GM12878 (cell line): Measurements from ENCODE around the gene RBBP5.

ENCODE experiments used
- CTCF ChIP-seq, 3 experiments: IDR thresholded peaks in 2 of 3; conservative IDR thresholded peaks in 1 of 3; 2 replicates each; pipeline ENCODE4 v1.5.1; 2011; ENCODE audit warnings: low read depth in 3 of 3, low read length in 3 of 3, mild to moderate bottlenecking in 3 of 3, control low read depth in 2 of 3, moderate library complexity in 2 of 3, inconsistent platforms in 1 of 3, mixed read lengths in 1 of 3; ENCODE audit not compliant: control insufficient read depth in 2 of 3, insufficient read depth in 1 of 3; ENCODE audit errors: extremely low read depth in 1 of 3
- EP300 ChIP-seq, 2 experiments: fragments of 150-350 bp in 1 of 2; IDR thresholded peaks; 2 replicates each; pipeline ENCODE4 v1.6.1; 2011 to 2012; ENCODE audit warnings: low read depth in 2 of 2, low read length in 2 of 2, borderline replicate concordance in 1 of 2, improper control_type of control experiment in 1 of 2, inconsistent platforms in 1 of 2; ENCODE audit not compliant: control insufficient read depth in 1 of 2
- FOXM1 ChIP-seq: IDR thresholded peaks from 2 replicates; pipeline ENCODE4 v1.6.1; 2012; ENCODE audit warnings: low read depth, mild to moderate bottlenecking, inconsistent platforms, low read length, moderate library complexity
- JUND ChIP-seq: IDR thresholded peaks from 2 replicates; pipeline ENCODE4 v1.6.1; 2012; ENCODE audit warnings: low read depth, mild to moderate bottlenecking, low read length, improper control_type of control experiment, moderate library complexity
- NRF1 ChIP-seq: conservative IDR thresholded peaks from 2 replicates; pipeline ENCODE4 v1.6.1; 2011; ENCODE audit warnings: mild to moderate bottlenecking, low read depth, low read length, improper control_type of control experiment
- POLR2A ChIP-seq: IDR thresholded peaks from 2 replicates; pipeline ENCODE4 v1.6.1; 2011; ENCODE audit warnings: low read depth, mild to moderate bottlenecking, low read length
- POLR2AphosphoS2 ChIP-seq: IDR thresholded peaks from 2 replicates; pipeline ENCODE4 v1.6.1; 2011; ENCODE audit warnings: low read depth, mild to moderate bottlenecking, low read length, improper control_type of control experiment, moderate library complexity
- POLR2AphosphoS5 ChIP-seq: IDR thresholded peaks from 2 replicates; pipeline ENCODE4 v1.6.1; 2011; ENCODE audit warnings: mild to moderate bottlenecking, low read length, inconsistent platforms
- RAD21 ChIP-seq: IDR thresholded peaks from 2 replicates; pipeline ENCODE4 v1.6.1; 2011; ENCODE audit warnings: mild to moderate bottlenecking, low read depth, low read length, moderate library complexity; ENCODE audit not compliant: insufficient read depth
- SUZ12 ChIP-seq: fragments of 200-600 bp; sonication (generic); IDR thresholded peaks from one replicate; pipeline ENCODE4 v1.6.1; 2018; ENCODE audit warnings: antibody characterized with exemption, mild to moderate bottlenecking; ENCODE audit not compliant: unreplicated experiment
- TAF1 ChIP-seq: IDR thresholded peaks from 2 replicates; pipeline ENCODE4 v1.6.1; 2011; ENCODE audit warnings: mild to moderate bottlenecking, low read depth, low read length, borderline replicate concordance
- YY1 ChIP-seq: IDR thresholded peaks from 2 replicates; pipeline ENCODE4 v1.6.1; 2011; ENCODE audit warnings: low read depth, mild to moderate bottlenecking, low read length
- ZNF217 ChIP-seq: fragments of 450-650 bp; IDR thresholded peaks from 2 replicates; pipeline ENCODE4 v1.6.1; 2017; ENCODE audit warnings: antibody characterized with exemption, mild to moderate bottlenecking

- TF ChIP-seq POLR2A (no peak), JUND (no peak), POLR2AphosphoS5 (no peak), EP300 (IDR thresholded peaks at IDR 0.05; ENCODE audit: borderline replicate concordance in 1 of 2, control insufficient read depth in 1 of 2, low read depth in 2 of 2, low read length in 2 of 2) (no peak), ZNF217 (no peak), CTCF (IDR thresholded peaks at IDR 0.05 in 2 of 3, conservative IDR thresholded peaks at IDR 0.05 in 1 of 3; ENCODE audit: control insufficient read depth in 2 of 3, extremely low read depth in 1 of 3, insufficient read depth in 1 of 3, low read depth in 3 of 3, low read length in 3 of 3) (no peak), NRF1 (no peak), POLR2AphosphoS2 (no peak), RAD21 (no peak), SUZ12 (no peak), YY1 (no peak), FOXM1 (no peak), TAF1 (no peak)
Observed at GRCh38 chr1:205118752-205119151, 3.0 kb downstream of the RBBP5 start.
